D721Med (cell line): ENCODE data around the gene CAMK2B.

ENCODE experiments used
- DNase-seq: peaks from one replicate; pipeline ENCODE4 v3.0.0; 2011; ENCODE audit warnings: low spot score; ENCODE audit not compliant: insufficient read length
- FAIRE-seq: peaks from 2 replicates; lab custom pipeline; 2011; peaks lifted over from hg19 to GRCh38; lab: Jason Lieb, UNC
- TF ChIP-seq, protein P1 (sequence below): IDR thresholded peaks from 2 replicates; pipeline ENCODE4 v1.5.1; 2012; ENCODE audit warnings: mild to moderate bottlenecking, control low read depth; ENCODE audit not compliant: insufficient read depth; ENCODE audit errors: missing control alignments

CAMK2B gene

DNA sequence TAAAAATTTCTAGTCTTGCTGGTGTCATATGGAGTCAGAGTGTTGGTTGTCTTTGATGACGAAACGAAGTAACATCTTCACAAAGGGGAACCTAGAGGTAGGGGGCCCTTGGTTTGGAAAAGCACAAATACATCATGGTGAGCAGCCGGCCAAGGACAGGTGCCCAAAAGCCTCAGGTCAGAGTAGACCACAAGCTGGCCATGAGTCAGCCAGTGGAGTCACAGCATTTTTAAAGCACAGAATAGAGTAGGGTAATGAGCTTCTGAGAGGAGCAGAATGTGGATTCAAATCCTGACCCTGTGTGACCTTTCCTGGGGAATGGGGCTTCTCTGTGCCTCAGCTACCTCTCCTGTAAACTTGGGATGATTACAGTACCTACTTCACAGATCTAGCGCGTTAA lies 5.3 kb downstream of the CAMK2B start:
- DNase-seq = no peak
- TF ChIP-seq, protein P1, sequence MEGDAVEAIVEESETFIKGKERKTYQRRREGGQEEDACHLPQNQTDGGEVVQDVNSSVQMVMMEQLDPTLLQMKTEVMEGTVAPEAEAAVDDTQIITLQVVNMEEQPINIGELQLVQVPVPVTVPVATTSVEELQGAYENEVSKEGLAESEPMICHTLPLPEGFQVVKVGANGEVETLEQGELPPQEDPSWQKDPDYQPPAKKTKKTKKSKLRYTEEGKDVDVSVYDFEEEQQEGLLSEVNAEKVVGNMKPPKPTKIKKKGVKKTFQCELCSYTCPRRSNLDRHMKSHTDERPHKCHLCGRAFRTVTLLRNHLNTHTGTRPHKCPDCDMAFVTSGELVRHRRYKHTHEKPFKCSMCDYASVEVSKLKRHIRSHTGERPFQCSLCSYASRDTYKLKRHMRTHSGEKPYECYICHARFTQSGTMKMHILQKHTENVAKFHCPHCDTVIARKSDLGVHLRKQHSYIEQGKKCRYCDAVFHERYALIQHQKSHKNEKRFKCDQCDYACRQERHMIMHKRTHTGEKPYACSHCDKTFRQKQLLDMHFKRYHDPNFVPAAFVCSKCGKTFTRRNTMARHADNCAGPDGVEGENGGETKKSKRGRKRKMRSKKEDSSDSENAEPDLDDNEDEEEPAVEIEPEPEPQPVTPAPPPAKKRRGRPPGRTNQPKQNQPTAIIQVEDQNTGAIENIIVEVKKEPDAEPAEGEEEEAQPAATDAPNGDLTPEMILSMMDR = no peak
- no peak for FAIRE-seq

DNA sequence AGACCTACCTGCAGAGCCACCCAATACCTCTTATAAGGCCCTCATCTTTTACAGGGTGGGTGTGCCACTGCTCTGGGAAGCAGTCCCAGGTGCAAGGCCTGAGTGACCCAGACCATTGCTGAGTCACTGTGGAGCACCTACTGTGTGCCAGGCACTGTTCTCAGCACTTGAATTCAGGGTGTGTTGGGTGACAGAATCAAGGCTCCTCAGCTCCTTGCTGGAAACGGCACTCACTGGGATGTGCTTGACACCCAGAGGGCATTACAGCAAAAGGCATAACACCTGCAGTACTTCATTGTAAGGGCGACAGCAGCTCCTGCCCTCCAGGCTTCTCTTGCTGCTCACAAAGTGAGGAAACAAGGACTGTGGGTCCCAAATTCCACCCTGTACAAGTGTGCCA lies 7.1 kb downstream of the CAMK2B start:
- DNase-seq (no peak), FAIRE-seq (no peak)
- TF ChIP-seq, protein P1 = no peak

DNA sequence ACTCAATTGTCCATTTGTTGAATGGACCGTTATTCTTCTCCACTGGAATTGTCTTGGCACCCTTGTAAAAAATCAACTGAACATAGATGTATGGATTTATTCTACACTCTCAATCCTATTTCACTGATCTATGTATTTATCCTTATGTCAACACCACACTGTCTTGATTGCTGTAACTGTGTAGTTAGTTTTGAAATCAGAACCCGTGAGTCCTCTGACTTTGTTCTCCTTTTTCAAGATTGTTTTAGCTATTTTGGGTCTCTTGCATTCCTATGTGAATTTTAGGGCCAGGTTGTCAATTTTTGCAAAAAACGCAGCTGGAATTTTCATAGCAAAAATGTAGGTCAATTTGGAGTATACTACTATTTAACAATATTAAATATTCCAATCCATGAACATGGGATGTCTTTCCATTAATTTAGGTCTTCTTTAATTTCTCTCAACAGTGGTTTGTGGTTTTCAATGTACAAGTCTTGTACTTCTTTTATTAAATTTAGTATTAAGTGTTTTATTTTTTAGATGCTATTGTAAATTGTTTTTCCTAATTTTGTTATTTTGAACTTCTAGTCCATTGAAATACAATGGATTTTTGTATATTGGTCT lies 10.0 kb downstream of the CAMK2B start:
- TF ChIP-seq, protein P1 = no peak
- no peak for FAIRE-seq
- no peak for DNase-seq

DNA sequence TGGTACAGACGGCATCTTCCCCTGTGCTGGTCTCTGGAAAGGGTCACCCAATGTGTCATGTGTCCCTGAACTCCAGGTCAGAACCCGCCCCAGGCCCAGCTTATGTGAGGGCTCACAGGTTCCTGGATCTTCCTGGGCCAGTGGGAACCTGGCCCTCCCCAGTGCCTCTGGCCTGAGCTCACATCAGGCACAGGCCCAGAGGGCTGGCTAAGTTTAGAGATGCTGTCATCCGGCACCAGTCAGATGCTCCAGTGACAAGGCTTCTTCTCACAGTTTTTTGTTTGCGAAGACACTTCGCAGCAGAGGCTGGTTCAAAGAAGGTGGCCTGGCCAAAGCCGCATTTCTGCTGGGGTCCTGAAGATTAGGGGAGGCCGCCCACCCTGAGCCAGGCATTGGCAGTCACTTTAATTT lies 11.8 kb downstream of the CAMK2B start:
- TF ChIP-seq, protein P1 = no peak
- FAIRE-seq (no peak), DNase-seq (no peak)

DNA sequence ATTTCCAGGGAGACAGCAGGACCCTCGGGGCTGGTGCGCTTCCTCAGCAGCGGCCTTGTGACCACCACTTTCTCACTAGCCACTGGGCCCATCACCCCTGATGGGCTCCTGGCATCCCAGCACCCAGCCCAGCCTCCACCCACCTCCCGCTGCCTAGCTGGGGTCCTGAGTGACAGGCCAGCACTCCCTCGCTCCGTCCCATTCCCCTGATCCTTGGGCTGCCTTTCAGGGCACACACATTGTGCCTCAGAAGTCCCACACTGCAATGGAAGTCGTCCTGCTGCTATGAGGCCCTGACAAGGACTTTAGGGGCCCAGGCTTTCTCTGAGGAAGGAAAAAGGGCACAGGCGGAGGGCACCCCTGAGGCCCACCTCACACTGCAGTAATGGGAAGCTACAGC lies 12.4 kb downstream of the CAMK2B start:
- no peak for FAIRE-seq
- no peak for DNase-seq
- TF ChIP-seq, protein P1 = no peak

DNA sequence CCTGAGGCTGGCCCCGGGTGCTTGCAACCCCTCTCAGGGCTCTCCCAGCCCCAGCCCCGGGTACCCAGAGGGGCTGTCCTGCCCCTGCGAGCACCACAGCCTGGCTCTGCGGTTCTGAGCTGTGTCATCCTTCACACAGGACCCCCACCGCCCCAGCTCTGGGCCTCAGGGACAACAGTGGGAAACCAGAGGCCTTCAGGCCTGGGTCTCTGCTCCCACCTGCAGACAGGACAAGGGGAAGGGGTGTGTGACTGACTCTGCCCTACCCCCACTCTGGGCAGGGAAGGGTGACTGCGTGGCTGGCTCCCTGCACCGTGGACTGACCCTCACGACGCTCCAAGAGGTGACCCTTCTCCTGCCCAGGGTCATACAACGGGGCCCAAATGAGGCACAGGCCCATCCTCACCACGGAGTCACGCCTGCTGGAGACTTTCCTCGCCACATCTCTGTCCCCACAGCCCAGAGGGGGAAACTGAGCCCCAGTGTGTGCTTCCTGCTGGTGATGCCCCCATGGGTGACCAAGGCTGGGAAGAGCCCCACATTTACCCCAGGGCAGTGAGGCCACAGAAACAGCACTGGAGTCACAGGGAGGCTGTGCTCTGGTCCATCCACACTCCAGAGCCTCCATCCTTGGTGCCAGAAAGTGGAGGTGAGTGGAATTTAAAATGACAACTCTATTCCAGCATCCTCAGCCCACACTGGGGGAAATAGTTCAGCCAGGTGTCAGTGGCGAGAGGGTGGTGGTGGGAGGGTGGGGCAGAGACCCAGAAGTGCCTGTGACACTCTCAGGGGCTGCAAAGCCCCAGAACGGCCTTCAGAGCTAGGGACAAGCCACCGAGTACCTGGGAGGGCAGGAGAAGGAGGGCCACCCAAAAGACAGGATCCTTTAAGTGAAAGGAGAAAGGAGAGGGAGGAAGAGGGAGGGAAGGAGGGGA lies 13.6 kb downstream of the CAMK2B start:
- DNase-seq (no peak), FAIRE-seq (no peak)
- TF ChIP-seq, protein P1 = no peak

DNA sequence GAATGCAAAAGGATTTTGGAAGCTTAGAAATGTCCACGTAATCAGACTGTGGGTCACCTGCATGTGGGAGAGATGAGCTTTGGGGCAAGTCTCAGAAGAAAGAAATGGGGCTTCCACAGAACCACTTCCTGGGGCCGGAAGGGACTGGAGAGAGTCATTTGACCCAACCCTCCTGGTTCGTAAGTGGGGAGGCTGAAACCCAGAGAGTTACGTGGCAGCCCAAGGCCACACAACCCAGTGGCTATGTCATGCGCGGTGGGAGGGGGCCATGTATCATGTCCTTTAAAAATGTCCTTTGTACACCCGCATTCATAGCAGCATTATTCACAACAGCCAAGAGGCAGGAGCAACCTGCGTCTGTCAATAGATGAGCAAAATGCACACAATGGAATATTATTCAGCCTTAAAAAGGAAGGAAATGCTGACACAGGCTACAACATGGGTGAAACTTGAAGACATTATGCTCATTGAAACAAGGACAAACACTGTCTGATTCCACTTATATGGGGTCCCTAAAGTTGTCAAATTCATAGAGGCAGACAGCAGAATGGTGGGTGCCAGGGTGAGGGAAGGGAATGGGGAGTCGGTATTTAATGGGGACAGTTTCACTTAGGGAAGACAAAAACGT lies 15.1 kb downstream of the CAMK2B start:
- DNase-seq = no peak
- TF ChIP-seq, protein P1 = no peak
- no peak for FAIRE-seq
